Measurements from ENCODE around the gene TRAF4.

The TRAF4 gene

DNA sequence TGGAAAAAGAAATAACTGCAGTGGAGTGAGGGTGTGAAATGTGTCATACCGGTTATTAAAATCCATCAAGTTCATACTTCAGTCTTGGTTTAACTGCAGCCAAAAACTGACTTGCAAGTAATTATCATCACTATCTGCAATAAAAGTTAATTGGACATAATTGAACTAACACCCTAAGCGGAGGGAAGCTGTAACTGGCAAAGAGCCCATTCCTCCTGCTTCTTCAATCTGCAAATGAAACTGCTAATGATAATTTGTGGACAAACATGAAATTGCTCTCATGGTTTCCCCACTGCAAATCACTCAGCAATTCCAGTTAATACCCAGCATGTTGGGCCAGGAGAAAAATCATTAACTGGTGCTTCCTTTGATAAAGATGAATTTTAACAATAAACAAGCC lies 52.3 kb downstream of the TRAF4 start:
- no peak for DNase-seq

Data from stimulated activated CD4-positive, alpha-beta T cell treated with anti-CD3 and anti-CD28 coated beads, Interleukin-12 subunit alpha, Interleukin-12 subunit beta, amount 100 ng/mL, for 4 hours (primary cell).